ENCODE measurements around the gene ABITRAM.

DNA sequence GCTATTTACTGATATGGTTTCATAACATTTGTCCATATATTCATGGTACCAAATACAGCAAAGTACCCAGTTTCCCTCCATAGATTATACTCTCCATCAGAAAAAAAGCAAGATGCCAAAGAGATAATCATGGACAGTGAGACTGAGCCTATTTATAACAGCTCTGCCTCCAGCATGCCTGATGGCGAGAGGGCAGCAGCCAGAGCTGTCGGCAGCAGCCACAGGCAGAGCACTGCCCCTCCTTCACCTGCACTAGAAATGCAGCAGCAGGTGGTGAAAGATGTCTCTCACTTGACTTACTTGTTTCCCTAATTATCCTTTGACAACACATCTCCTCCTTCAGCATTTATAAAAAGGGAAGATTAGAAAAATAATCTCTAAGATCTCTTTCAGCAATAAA, 46.7 kb downstream of the ABITRAM start:
- TF ChIP-seq POLR2AphosphoS5 (IDR thresholded peaks at IDR 0.05; ENCODE audit: low read depth, low read length) = no peak
- no peak for TF ChIP-seq POLR2A (IDR thresholded peaks at IDR 0.05; ENCODE audit: low read depth, low read length)
- TF ChIP-seq TAF1 (IDR thresholded peaks at IDR 0.05; ENCODE audit: low read depth, low read length) = no peak
